Loucy (cell line): ENCODE results near the gene RAC2.
A peak's percentile ranks its signal among the peaks of the same experiment; 100 is the strongest.

Source experiments
- H2AFZ ChIP-seq: fragments of 200-600 bp; sonication (generic); 2 replicates; pipeline ENCODE4 v1.6.0; 2016; ENCODE audit warnings: antibody characterized with exemption, mild to moderate bottlenecking, low read length, moderate library complexity
- H3F3A ChIP-seq: fragments of 200-600 bp; 2 replicates; pipeline ENCODE4 v1.6.0; 2016; ENCODE audit warnings: antibody characterized with exemption, low read depth, mild to moderate bottlenecking
- H3K27me3 ChIP-seq: fragments of 200-600 bp; sonication (generic); 2 replicates; pipeline ENCODE4 v1.6.1; 2014; ENCODE audit warnings: low read length, mild to moderate bottlenecking; ENCODE audit not compliant: insufficient read depth, poor library complexity, severe bottlenecking
- H3K36me3 ChIP-seq: fragments of 200-600 bp; sonication (generic); 2 replicates; pipeline ENCODE4 v1.6.1; 2016; ENCODE audit warnings: low read length; ENCODE audit not compliant: insufficient read depth
- H3K4me1 ChIP-seq: fragments of 200-600 bp; sonication (generic); 2 replicates; pipeline ENCODE4 v1.5.1; 2014; ENCODE audit warnings: low read length, mild to moderate bottlenecking; ENCODE audit not compliant: insufficient read depth, poor library complexity, severe bottlenecking
- H3K4me2 ChIP-seq: fragments of 200-600 bp; sonication (generic); 2 replicates; pipeline ENCODE4 v1.6.0; 2014; ENCODE audit warnings: antibody characterized with exemption, low read length, low read depth, mild to moderate bottlenecking; ENCODE audit not compliant: poor library complexity, severe bottlenecking
- H3K4me3 ChIP-seq: fragments of 200-600 bp; sonication (generic); 2 replicates; pipeline ENCODE4 v1.5.1; 2014; ENCODE audit warnings: low read length, mild to moderate bottlenecking, mixed read lengths; ENCODE audit not compliant: poor library complexity, severe bottlenecking
- H3K79me2 ChIP-seq: fragments of 200-600 bp; sonication (generic); 2 replicates; pipeline ENCODE4 v1.6.1; 2014; ENCODE audit warnings: low read length; ENCODE audit not compliant: insufficient read depth
- H3K9ac ChIP-seq: fragments of 200-600 bp; sonication (generic); 2 replicates; pipeline ENCODE4 v1.6.0; 2014; ENCODE audit warnings: mild to moderate bottlenecking, low read depth, low read length, moderate library complexity; ENCODE audit not compliant: poor library complexity, severe bottlenecking
- H3K9me2 ChIP-seq: fragments of 200-600 bp; sonication (generic); replicated peaks from 2 replicates; pipeline ENCODE4 v1.6.1; 2016; ENCODE audit warnings: low read depth, low read length, mixed read lengths
- H3K9me3 ChIP-seq: fragments of 200-600 bp; sonication (generic); 2 replicates; pipeline ENCODE4 v1.6.1; 2014; ENCODE audit warnings: mild to moderate bottlenecking, antibody characterized with exemption, low read length, low read depth; ENCODE audit not compliant: insufficient read depth
- H4K20me1 ChIP-seq: fragments of 200-600 bp; sonication (generic); 2 replicates; pipeline ENCODE4 v1.6.0; 2014; ENCODE audit warnings: antibody characterized with exemption, low read length, mild to moderate bottlenecking; ENCODE audit not compliant: insufficient read depth, poor library complexity, severe bottlenecking
- CTCF ChIP-seq: fragments of 200-600 bp; sonication (generic); conservative IDR thresholded peaks from 2 replicates; pipeline ENCODE4 v1.5.1; 2014; ENCODE audit warnings: mild to moderate bottlenecking, antibody characterized with exemption, low read length
- EZH2phosphoT487 ChIP-seq: fragments of 200-600 bp; IDR thresholded peaks from 2 replicates; pipeline ENCODE4 v1.6.1; 2018; ENCODE audit warnings: antibody characterized with exemption, mild to moderate bottlenecking, moderate library complexity, borderline replicate concordance

The RAC2 gene

DNA sequence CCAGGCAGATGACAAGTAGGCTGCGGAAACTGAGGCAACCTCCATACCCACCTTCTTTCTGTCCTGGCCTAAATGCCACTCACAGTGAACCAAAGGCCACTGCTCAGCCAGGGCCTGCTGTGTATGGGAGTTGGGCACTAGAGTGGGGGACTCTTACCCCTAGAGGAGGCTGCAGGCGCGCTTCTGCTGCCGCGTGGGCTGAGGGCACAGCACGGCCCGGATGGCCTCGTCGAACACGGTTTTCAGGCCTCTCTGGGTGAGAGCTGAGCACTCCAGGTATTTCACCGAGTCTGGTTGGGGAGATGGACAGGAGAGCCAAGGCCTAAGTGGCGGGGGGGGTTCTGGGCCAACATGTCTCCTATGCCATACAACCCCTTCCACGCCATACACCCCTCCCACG lies 17.6 kb downstream of the RAC2 start:
- peaks cover 16% of the 10 kb centered on the region for H3F3A ChIP-seq

DNA sequence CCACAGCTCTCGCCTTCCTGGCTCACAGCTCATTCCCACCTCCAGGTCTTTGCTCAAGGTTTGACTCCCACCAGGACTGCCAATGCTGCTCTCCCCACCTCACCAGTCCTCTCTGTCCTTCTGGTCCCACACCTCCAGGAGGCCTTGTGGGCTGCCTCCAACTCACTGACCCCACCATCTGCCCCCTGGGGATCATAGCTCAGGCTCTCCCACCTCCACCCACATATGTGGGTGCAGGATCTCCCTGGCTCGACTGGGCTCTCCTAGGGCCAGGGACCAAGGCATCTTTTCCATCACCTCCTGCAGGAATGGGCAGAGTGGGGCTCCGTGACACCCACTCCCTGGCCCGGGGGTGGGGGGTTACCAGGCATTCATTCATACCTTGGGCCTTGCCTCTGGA lies 18.0 kb downstream of the RAC2 start:
- Histone ChIP-seq H3F3A (peaks cover 11% of the 10 kb centered on the region), H3K27me3 (no peaks in the 10 kb centered on the region), H3K4me2 (no peak overlapping the region), H3K9me3 (no peaks in the 10 kb centered on the region), H3K36me3 (peaks cover 66% of the 10 kb centered on the region; the same call in 1 of the 2 replicates), H3K4me1 (peaks cover 51% of the 10 kb centered on the region), H4K20me1 (peaks cover 25% of the 10 kb centered on the region), H3K9me2 (no peaks in the 10 kb centered on the region), H2AFZ (no peak overlapping the region), H3K9ac (no peak overlapping the region), H3K4me3 (no peak overlapping the region), H3K79me2 (peaks cover 30% of the 10 kb centered on the region)
- TF ChIP-seq CTCF (no peak), EZH2phosphoT487 (no peak)

More for the DNA sequence above, 17.6 kb downstream of the RAC2 start:
- Histone ChIP-seq H3K79me2 (peaks cover 35% of the 10 kb centered on the region), H3K9me3 (no peaks in the 10 kb centered on the region), H3K9me2 (no peaks in the 10 kb centered on the region), H3K4me2 (no peak overlapping the region), H3K27me3 (no peaks in the 10 kb centered on the region), H3K9ac (no peak overlapping the region), H4K20me1 (peaks cover 28% of the 10 kb centered on the region), H3K4me3 (no peak overlapping the region), H3K4me1 (peaks cover 51% of the 10 kb centered on the region), H2AFZ (no peak overlapping the region), H3K36me3 (peaks cover 71% of the 10 kb centered on the region; the same call in 1 of the 2 replicates)
- no peak for TF ChIP-seq EZH2phosphoT487

- Histone ChIP-seq H3K36me3 (peaks cover 61% of the 10 kb centered on the region; the same call in 1 of the 2 replicates), H3K4me2 (no peak overlapping the region)
These were observed 18.6 kb downstream of the RAC2 start for GRCh38 chr22:37225481-37225880.

More at GRCh38 chr22:37225481-37225880, 18.6 kb downstream of the RAC2 start:
- no peak for TF ChIP-seq EZH2phosphoT487
- peak; percentile 52 for TF ChIP-seq CTCF
- Histone ChIP-seq H3K4me1 (peaks cover 51% of the 10 kb centered on the region), H3K9me2 (no peaks in the 10 kb centered on the region), H3K27me3 (no peaks in the 10 kb centered on the region), H3K9me3 (no peaks in the 10 kb centered on the region), H4K20me1 (peaks cover 19% of the 10 kb centered on the region), H3K4me3 (no peak overlapping the region), H3K79me2 (peaks cover 27% of the 10 kb centered on the region), H3F3A (peaks cover 5% of the 10 kb centered on the region; the same call in 1 of the 2 replicates), H3K9ac (no peak overlapping the region), H2AFZ (no peak overlapping the region)
